Activated CD4-positive, alpha-beta T cell treated with anti-CD3 and anti-CD28 coated beads for 1 hour (primary cell): ENCODE measurements around the gene PTEN.
"Not testable (repeated sequence)": the region's sequence is repeated elsewhere in the genome, so short reads cannot be mapped to it uniquely, and the experiment has no call there.

Experiments used
- DNase-seq: peaks from one replicate; pipeline ENCODE4 v3.0.0-alpha.2; 2020

The PTEN gene

DNA sequence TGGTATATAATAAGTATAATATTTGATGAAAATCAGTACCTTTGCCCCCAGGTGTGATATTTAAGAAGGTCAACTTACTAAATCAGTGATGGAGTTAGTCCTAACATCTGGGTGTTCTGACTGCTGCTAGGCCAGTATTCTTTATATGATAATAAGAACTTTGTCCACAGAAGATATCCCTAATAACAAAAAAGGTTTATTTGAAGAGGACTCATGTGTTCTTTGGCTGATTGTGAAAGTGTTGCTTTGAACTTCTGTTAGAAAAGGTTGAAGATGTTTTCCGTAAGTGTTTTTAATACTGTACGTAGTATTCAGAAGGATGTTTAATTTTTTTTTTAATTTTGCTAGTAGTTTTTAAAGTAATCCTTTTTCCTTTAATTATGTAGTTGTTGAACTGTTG is 10.2 kb downstream of the PTEN start:
- DNase-seq, result no peak

- DNase-seq, result no peak
Observed at GRCh38 chr10:87875929-87876571, 12.6 kb downstream of the PTEN start.

- DNase-seq, result no peak
Observed at GRCh38 chr10:87878664-87879459, 15.4 kb downstream of the PTEN start.

DNA sequence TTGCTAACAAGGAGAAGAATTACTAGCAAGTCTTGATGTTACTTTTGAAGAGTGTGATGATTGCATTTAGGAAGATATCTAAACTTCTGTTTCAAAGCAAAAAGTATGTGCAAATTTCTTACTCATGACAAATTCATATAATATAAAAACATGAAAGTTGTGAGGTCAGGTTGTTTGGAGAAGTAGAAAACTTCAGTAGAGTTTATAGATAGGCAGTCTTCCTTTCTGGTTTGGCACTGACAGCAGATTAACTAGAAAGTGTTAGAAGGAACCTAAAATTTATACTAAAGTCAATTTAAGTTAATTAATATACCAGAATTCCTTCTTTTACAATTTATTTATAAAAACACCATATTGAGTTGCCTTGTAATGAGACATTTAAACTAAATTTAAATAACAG is 16.9 kb downstream of the PTEN start:
- DNase-seq, result no peak

DNA sequence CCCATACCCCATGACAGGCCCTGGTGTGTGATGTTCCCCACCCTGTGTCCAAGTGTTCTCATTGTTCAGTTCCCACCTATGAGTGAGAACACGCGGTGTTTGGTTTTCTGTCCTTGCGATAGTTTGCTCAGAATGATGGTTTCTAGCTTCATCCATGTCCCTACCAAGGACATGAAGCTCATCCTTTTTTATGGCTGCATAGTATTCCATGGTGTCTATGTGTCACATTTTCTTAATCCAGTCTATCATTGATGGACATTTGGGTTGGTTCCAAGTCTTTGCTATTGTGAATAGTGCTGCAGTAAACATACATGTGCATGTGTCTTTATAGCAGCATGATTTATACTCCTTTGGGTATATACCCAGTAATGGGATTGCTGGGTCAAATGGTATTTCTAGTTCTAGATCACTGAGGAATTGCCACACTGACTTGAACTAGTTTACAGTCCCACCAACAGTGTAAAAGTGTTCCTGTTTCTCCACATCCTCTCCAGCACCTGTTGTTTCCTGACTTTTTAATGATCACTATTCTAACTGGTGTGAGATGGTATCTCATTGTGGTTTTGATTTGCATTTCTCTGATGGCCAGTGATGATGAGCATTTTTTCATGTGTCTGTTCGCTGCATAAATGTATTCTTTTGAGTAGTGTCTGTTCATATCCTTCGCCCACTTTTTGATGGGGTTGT is 18.1 kb downstream of the PTEN start:
- DNase-seq, result not testable (repeated sequence)

DNA sequence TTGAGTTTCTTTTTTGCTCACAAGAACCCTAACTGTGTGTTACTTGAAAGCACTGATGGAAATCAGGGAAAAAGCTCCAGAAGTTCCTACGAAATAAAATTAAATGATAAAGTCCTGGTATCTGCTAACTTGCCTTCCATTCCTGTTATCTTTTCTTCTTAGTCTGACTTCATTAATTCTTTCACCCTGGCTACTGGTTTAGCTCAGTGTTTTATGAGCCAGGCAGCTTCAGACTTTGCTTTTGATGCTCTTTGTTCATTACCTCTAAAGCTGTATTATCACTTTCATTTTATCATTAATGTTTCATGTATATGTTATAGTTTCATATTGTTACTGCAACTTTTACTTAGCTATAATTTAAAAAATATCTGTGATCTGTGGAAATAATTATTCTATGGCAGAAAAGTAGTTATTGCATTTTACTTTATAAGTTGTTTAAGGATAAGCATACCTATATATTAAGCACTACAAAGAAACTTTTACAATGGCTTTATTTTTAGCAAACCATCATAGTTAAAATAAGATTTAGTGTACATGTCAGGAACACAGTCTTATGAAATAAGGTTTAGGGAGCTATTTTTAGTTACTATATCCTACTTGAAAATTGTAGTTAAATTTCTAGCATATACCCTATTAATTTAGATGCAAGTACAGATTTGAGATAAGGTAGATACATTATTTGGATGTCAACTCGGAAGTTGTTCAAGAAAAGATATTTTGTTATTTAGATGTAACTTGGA is 19.3 kb downstream of the PTEN start:
- no peak for DNase-seq

- no peak for DNase-seq
Observed at GRCh38 chr10:87886635-87887034, 23.2 kb downstream of the PTEN start.

GRCh38 chr10:87887146-87887545 is 23.7 kb downstream of the PTEN start:
- DNase-seq, result no peak

GRCh38 chr10:87887548-87888289 is 24.3 kb downstream of the PTEN start:
- DNase-seq, result no peak

DNA sequence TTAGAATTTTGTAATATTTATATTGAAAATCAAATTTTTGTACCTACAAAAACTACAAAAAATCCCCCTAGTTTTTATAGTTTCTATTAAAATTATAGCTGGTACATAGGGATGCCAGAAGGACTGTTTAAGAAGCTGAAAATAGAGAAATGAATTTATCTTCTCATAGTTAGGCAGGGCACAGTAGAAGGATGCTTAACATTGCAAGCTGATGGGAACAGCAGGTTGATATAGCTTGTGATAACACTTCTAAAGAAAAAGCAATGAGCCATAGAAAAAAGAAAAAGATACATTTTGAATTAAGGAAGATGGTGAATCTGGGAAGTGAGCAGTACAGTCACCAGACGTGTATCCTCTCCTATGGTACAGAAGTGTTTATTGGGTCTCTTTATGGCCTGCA is 32.0 kb downstream of the PTEN start:
- DNase-seq, result no peak

DNA sequence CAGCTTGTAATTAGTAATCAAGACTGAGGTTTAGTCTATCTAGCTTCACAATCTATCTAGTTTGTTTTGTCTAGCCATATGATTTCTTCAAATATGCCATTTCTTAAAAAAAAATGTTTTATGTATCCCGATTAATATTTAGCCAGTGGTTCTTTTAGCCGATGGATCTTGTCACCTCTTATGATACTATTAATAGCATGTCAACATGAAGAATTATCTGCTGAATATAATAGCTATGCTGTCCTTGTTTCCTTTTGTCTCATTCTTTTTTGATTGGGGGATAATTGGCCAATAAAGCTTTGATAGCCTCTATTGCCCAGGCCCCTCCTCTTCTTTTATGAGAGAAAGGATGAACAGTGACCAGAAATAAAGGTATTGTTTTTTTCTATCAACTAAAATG is 32.8 kb downstream of the PTEN start:
- no peak for DNase-seq

GRCh38 chr10:87897957-87898356 is 34.5 kb downstream of the PTEN start:
- not testable (repeated sequence) for DNase-seq

- not testable (repeated sequence) for DNase-seq
Observed at GRCh38 chr10:87903396-87903795, 40.0 kb downstream of the PTEN start.

GRCh38 chr10:87913156-87913921 is 49.9 kb downstream of the PTEN start:
- DNase-seq, result no peak

DNA sequence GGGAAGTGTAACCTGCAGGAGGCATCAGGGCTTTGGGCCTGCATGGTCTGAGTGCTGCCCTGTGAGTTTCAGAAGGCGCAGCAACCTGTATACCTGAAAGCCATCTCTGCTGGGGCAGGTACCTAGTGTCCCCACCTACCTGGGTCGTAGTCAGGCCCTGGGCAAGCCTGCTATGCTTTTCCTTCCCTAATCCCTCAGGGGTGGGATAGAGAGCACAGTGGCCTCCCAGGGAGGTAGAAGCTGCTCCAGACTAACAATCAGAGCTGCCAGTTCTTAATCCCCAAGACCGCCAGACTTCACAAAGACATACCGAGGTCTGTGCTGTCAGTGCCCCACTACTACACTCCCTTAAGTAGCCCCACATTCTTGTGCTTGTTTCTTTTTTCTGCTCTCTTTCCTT is 52.0 kb downstream of the PTEN start:
- no peak for DNase-seq

DNA sequence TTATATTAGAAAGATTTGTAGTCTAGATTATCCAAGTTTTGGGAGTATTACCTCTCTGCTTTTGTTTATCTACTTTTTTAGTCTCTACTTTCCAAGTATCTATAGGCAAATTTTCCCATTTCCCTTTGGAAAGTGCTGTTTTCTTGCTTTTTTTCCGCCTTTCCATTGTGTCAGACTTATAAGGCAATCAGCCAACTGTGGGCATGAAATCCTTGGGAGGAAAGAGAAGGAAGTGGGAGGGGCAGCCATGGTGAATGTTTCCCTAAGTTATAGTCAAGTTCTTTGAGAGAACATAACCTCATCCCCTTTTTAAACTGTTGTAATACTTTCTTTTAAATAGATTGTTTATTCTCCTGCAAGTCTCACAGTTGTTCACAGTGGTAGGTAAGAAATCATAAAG is 52.6 kb downstream of the PTEN start:
- no peak for DNase-seq

GRCh38 chr10:87916515-87916914 is 53.1 kb downstream of the PTEN start:
- DNase-seq, result no peak

GRCh38 chr10:87918254-87918859 is 54.9 kb downstream of the PTEN start:
- no peak for DNase-seq

- DNase-seq, result no peak
Observed at GRCh38 chr10:87920538-87920937, 57.1 kb downstream of the PTEN start.

DNA sequence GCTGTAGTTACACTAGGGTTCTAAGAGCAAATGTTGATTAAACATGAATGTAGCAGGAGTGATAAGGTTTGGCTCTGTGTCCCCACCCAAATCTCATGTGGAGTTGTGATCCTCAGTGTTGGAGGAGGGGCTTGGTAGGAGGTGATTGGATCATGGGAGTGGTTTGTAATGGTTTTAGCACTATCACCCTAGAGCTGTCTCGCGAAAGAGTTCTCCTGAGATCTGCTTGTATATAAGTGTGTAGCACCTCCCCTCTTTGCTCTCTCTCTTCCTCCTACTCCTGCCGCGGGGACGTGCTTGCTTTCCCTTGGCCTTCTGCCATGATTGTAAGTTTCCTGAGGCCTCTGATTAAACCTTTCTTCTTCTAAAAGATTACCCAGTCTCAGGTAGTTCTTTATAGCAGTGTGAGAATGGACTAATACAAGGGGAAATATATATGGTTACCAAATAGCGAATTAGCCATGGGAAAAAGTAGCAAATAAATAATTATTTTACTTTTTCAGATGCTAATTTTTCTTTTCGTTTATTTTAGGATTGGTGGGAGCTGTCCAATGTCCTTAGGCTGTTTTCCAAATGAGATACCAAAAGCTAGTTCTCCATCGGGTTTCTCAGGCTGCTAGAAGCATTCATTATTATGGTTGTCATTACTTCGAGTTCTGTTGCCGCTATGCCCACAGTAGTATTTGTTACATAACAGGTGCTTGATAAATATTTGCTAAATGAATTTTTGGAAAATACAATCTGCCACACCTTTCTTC is 58.7 kb downstream of the PTEN start:
- DNase-seq, result no peak

GRCh38 chr10:87923233-87923632 is 59.8 kb downstream of the PTEN start:
- no peak for DNase-seq
